Measurements from ENCODE around the gene MAN1C1. TPM values are rescaled to one million over a fixed set of nuclear protein-coding genes. Genes with fewer than 3 reads are reported as not detected.
"Not testable (repeated sequence)": the region's sequence is repeated elsewhere in the genome, so short reads cannot be mapped to it uniquely, and the experiment has no call there.

Gene MAN1C1
- total RNA-seq, 1 donor from 2014 or later: 19.5 TPM

DNA sequence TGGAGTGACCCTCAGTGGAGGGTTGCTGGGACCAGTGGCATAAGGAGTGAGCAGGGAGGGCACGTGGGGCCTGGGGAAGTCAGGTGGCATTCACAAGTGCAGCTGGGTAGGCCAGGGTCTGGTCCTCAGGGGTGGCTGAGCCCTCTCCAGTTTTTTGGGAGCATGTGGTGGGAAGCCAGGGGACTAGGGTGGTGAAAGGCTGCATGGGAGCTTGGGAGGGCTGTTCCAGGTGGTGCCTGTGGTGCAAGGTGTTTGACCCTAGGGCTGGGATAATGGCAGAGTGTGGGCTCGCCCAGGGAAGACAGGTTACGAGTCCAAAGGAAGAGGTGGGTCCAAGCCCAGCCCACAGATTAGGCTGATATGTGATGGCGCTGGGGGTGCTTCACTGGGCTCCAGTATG is 30.5 kb downstream of the MAN1C1 start:
- ATAC-seq (no peak), DNase-seq (ENCODE audit: missing footprints) (no peak)
- intact Hi-C loops (cut with DNase I): no loop called here

DNA sequence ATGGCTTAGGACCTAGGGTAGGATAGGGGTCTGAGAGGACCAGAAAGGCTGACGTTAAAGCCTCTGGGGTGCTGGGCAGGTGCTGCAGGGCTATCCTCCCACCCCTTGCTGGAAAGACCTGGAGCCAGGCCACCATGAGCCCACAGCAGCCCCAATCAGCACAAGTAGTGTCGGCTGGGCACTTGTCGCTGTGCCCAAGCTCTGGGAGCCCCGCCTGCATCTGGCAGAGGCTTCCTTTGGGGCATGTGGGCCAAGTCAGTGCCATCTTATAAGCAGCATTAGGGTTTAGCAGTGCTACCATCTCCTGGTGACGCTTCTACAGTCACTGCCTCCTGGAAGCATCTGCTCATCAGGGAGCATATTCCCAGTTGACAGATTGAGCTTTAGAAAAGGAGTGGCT is 31.3 kb downstream of the MAN1C1 start:
- intact Hi-C loops (cut with DNase I): no loop called here
- ATAC-seq (peak; percentile 41), DNase-seq (ENCODE audit: missing footprints) (no peak)

GRCh38 chr1:25648681-25649440 is 32.3 kb downstream of the MAN1C1 start:
- no peak for ATAC-seq
- intact Hi-C loops (cut with DNase I): no loop called here
- DNase-seq (ENCODE audit: missing footprints): no peak

DNA sequence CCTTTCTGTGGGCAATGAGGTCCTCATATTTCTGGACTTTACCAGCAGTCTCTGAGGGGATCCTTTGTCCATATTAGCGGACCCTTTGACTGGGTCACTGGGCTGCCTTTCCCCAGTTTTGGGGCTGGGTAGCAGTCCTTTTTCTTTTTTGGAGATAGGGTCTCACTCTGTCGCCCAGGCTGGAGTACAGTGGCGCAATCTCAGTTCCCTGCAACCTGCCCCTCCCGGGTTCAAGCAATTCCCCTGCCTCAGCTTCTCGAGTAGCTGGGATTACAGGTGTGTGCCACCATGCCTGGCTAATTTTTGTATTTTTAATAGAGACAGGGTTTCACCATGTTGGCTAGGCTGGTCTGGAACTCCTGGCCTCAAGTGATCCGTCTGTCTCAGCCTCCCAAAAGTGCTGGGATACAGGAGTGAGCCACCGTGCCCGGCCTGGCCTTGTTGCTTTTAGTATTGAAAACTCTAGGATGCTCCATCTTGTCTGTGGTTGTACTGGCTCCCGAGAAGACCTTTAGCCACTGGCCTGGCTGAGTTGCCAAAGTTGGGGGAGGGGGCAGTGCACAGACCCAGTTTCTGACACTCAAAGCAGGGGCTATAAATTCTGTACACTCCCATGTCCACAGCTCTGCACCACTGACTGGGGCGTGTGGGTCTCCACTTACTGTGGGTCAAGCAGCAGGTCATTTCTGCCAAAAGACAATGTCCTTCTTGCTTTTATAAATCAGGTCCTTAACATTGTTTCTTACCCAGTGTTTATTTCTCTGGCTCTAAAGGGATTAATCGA is 33.1 kb downstream of the MAN1C1 start:
- no peak for DNase-seq (ENCODE audit: missing footprints)
- no peak for ATAC-seq
- intact Hi-C loops (cut with DNase I): no loop called here

DNA sequence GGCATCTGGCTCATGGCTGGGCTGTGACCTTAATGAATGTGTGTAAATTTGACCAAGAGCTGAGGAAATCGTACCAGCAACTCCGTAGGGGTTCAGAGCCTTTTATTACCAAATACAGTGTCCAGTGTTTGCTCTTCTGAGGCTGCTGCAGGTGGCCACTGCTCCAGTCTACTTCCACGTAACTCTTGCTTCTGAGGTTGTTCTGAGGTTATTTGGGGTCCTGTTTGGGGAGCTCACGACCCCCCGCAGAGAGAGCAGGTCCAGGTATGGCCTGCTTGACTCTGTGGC is 33.6 kb downstream of the MAN1C1 start:
- ATAC-seq (no peak), DNase-seq (ENCODE audit: missing footprints) (no peak)
- intact Hi-C loops (cut with DNase I): no loop called here

GRCh38 chr1:25651036-25651640 is 34.5 kb downstream of the MAN1C1 start:
- intact Hi-C loops (cut with DNase I): no loop called here
- ATAC-seq: no peak
- DNase-seq (ENCODE audit: missing footprints): no peak

DNA sequence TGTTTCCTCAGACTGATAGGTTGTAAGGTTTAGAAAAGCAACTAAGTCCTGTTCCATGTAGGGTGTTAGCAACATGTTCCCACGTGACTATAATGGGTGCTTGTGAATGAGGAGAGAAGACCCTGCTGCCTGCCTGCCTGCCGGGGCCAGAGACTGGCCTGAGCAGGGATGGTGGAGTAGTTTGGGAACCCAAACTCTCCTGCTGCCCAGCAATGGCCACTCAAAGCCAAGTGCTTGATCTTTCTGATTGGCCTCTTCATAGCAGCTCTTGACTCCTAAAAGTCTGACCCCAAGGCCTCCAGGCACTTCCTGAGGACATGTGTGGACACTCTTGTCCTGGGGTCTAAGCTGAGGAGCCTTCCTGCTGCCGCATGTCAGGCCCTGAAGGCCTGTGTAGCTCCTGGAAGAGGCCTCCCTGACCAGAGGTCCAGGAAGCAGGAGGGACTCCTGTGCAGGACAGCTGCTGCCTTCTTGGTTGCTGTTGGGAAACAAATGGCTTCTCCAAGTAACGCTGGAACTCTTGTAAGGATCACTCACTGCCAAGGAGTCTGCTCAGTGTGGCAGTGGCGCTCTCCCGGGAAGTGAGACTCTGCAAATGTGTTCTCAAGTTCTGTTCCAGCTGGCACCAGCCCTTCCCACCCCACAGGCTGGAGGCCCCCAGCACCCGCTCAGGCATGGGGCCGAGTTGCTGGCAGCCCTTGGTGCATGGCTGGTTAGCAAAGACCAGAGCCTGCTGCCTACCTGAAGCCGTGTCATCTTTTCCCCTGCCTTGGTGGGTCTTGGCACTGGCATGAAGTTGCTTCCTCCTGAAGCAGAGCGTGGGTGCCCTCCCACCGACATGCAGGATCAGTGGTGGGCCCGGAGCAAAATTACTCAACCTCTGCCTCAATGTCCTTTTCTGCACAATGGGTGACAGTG is 35.5 kb downstream of the MAN1C1 start:
- ATAC-seq (peak; percentile 48), DNase-seq (ENCODE audit: missing footprints) (no peak)
- intact Hi-C loops (cut with DNase I): no loop called here

DNA sequence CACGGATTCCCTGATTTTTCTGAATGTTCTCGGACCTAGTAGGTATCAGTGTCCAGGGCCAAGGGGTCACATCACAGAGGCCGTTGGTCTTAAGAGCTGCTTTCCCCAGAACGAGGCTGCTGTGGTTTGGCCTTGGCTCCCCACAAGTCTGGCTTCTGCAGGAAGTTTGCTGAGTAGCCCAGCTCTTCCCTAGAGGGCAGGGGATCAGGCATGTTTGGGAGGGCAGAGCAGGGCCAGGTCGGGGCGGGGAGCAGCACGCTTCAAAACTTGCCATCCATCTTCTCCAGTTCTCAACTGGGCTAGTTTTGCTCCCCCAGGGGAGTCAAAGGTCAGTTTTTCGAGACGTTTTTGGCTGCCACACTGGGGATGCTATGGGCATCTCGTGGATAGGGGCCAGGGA is 37.0 kb downstream of the MAN1C1 start:
- intact Hi-C loops (cut with DNase I): no loop called here
- DNase-seq (ENCODE audit: missing footprints) (no peak), ATAC-seq (no peak)

DNA sequence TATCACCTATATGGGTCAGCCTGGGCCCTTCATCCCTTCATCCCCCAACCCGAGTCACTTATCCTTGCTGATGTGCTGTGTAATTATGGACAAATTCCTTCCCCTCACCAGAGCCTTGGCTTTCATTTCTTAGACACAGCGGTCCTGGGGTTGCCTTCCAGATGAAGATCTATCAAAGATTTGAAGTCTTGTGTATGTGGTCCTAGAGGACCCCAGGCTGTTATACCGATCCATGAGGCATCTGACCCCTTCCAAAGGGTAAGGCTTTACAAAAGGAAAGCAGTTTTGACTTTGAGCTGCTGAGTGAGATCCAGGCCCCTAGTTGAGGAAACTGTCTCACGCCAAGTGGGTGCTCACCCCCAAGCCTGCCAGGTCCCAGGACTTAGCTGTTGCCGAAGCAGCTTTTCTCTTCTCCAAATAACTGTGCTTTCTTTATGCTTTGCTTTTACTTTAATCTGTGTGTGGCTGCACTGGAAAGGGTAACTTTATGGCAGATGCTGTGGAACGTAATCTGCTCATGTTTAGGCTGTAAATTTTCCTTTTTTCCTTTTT is 37.6 kb downstream of the MAN1C1 start:
- ATAC-seq: no peak
- intact Hi-C loops (cut with DNase I): no loop called here
- no peak for DNase-seq (ENCODE audit: missing footprints)

GRCh38 chr1:25657121-25657882 is 40.7 kb downstream of the MAN1C1 start:
- no peak for ATAC-seq
- no peak for DNase-seq (ENCODE audit: missing footprints)
- intact Hi-C loops (cut with DNase I): loop anchor here (5.0 kb wide), 1 partner anchor 40 kb away; no protein-coding TSS in a partner anchor

GRCh38 chr1:25657883-25658760 is 41.5 kb downstream of the MAN1C1 start:
- intact Hi-C loops (cut with DNase I): loop anchor here (2.0 to 5.0 kb wide), 2 partner anchors 39 to 41 kb away; partner anchors contain the start of gene MAN1C1
- no peak for DNase-seq (ENCODE audit: missing footprints)
- ATAC-seq: no peak

- ATAC-seq (peak; percentile 92), DNase-seq (ENCODE audit: missing footprints) (peak; percentile 81)
- intact Hi-C loops (cut with DNase I): loop anchor here (2.0 to 5.0 kb wide), 2 partner anchors 38 to 42 kb away; partner anchors contain the start of gene MAN1C1
Observed at GRCh38 chr1:25658791-25659431, 42.3 kb downstream of the MAN1C1 start.

GRCh38 chr1:25661043-25661815 is 44.6 kb downstream of the MAN1C1 start:
- ATAC-seq (no peak), DNase-seq (ENCODE audit: missing footprints) (no peak)
- intact Hi-C loops (cut with DNase I): no loop called here

DNA sequence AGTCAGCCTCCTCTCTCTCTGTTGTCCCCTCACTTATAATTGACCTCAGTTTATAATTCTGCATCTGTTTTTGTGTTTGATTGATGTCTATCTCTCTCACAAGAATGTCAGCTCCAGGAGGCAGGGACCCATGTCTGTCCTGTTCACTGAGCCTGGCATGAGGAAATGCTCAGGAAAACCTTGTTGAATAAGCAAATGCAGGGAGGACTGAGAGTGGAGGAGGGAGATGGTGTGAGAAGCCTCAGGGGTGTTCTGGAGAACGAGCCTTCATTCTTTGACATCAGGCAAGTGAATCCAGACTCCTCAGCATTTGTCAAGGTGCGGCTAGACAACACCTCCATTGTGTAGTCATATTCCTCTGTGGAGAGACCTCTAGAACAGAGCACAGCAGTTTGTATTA is 45.5 kb downstream of the MAN1C1 start:
- no peak for DNase-seq (ENCODE audit: missing footprints)
- no peak for ATAC-seq
- intact Hi-C loops (cut with DNase I): no loop called here

GRCh38 chr1:25662959-25663358 is 46.4 kb downstream of the MAN1C1 start:
- ATAC-seq; intact Hi-C loops (cut with DNase I); DNase-seq (ENCODE audit: missing footprints): not testable (repeated sequence)
